Hematopoietic multipotent progenitor cell treated with erythropoietin and hydrocortisone succinate and interleukin-3 and kit ligand, for 17 days (in vitro differentiated cells): ENCODE data around the gene CFHR2.
"Not testable (repeated sequence)": the region's sequence is repeated elsewhere in the genome, so short reads cannot be mapped to it uniquely, and the experiment has no call there.

Experiments used
- DNase-seq: peaks from one replicate; pipeline ENCODE4 v3.0.0-alpha.2; 2015; ENCODE audit warnings: low spot score

Gene CFHR2

GRCh38 chr1:196943568-196943967 is at the start of gene CFHR2:
CFHR2 (plus strand) TSS chr1:196943738; CDS start chr1:196943881, 143 bp downstream.
- not testable (repeated sequence) for DNase-seq

GRCh38 chr1:196896355-196896754 is 47.2 kb upstream of the CFHR2 start:
- no peak for DNase-seq

- DNase-seq = no peak
Observed at GRCh38 chr1:196897158-196897828, 46.2 kb upstream of the CFHR2 start.

- DNase-seq = no peak
Observed at GRCh38 chr1:196902344-196902743, 41.2 kb upstream of the CFHR2 start.

- no peak for DNase-seq
Observed at GRCh38 chr1:196910215-196910614, 33.3 kb upstream of the CFHR2 start.

- DNase-seq = not testable (repeated sequence)
Observed at GRCh38 chr1:196912283-196912682, 31.3 kb upstream of the CFHR2 start.

GRCh38 chr1:196926839-196927238 is 16.7 kb upstream of the CFHR2 start:
- not testable (repeated sequence) for DNase-seq

DNA sequence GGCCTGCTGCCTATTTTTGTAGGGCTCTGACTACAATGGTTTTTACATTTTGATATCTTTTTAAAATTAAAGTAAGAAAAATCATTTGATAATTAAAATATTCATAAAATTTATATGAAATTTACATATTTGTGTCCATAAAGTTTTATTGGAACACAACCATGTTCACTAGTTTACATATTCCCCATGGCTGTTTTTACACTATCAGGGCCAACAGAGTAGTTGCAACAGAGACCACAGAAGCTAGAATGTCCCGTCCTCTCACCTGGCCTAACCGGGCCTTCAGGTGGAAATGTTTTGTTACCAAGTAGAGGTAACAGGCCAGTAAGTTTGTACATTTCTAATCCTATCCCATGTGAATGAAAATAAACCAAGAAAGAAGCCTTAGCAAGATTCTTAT is 10.7 kb upstream of the CFHR2 start:
- DNase-seq = not testable (repeated sequence)

- no peak for DNase-seq
Observed at GRCh38 chr1:196933531-196934189, 9.9 kb upstream of the CFHR2 start.

DNA sequence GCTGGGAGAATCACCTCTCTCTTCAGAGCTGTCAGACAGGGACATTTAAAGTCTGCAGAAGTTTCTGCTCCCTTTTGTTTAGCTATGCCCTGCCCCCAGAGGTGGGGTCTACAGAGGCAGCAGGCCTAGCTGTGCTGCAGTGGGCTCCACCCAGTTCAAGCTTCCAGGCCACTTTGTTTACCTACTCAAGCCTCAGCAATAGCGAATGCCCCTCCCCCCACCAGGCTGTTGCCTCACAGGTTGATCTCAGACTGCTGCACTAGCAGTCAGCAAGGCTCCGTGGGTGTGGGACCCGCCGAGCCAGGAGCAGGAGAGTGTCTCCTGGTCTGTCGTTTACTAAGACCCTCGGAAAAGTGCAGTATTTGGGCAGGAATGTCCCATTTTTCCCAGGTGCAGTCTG is 2.1 kb upstream of the CFHR2 start:
- DNase-seq = not testable (repeated sequence)

DNA sequence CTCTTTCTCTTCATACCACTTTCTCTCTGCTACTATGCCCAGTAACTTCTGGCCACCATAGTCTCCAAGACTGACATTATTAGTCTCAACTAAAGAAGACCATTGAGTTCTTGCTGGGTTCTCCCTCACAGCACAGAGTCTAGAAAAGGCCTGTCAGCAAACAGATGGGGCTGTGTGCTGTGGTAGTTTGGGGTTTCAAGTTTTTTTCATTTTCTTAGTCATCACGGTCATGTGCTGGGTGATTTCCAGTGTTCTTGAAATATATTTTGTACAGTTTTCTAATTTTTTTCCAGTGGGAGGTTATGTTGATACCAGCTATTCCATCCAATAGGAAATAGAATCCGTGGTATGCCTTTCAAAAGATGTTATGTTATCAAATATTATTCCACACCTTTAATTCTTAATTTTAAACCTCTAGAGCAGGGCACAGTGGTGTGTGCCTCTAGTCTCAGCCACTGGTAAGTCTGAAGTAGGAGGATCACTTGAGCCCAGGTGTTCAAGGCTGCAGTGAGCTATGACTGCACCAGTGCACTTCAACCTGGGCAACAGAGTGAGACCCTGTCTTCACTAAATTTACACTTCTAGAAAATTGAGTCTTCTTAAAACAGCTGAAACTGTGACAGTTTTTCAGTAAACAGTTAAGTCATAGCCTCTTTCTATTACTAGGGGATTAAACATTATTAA is 8.3 kb downstream of the CFHR2 start:
- no peak for DNase-seq

GRCh38 chr1:196954778-196955177 is 11.2 kb downstream of the CFHR2 start:
- DNase-seq = no peak

DNA sequence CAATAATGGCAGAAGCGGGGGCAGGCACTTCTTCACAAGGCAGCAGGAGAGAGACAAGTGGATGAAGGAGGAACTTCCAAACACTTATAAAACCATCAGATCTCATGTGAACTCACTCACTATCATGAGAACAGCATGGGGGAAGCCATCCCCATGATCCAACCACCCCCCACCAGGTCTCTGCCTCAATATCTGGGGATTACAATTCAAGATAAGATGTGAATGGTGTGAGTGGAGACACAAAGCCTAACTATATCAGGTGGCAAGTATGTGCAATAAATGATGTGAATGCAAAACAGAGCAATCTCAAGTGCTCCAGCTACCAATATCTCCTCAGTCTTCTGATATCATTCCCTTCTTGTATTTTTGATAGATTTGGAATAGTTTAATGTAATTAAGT is 12.4 kb downstream of the CFHR2 start:
- no peak for DNase-seq

- DNase-seq = no peak
Observed at GRCh38 chr1:196960854-196961253, 17.3 kb downstream of the CFHR2 start.

GRCh38 chr1:196970182-196970581 is 26.6 kb downstream of the CFHR2 start:
- no peak for DNase-seq

GRCh38 chr1:196976278-196976677 is 32.7 kb downstream of the CFHR2 start:
- no peak for DNase-seq

DNA sequence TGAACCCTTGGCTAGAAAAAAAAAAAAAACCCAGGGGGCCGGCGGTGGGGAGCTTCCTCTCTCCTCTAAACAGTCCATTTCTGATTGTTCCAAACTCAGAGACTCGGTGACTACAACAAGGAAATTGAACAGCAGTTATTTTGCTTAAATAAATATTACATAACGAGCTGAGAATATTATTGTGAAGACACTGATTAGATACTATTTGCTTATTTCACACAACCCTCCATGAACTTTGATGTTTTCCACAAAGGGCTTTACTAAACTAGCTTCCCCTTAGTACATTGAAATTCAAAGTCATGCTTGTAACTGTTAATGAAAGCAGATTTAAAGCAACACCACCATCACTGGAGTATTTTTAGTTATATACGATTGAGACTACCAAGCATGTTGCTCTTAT is 33.7 kb downstream of the CFHR2 start, which contains the start of gene CFHR5:
CFHR5 (plus strand) TSS at position 279 of the 400 bp plus-strand sequence; CDS start at position 388, 109 bp downstream.
- DNase-seq = no peak

DNA sequence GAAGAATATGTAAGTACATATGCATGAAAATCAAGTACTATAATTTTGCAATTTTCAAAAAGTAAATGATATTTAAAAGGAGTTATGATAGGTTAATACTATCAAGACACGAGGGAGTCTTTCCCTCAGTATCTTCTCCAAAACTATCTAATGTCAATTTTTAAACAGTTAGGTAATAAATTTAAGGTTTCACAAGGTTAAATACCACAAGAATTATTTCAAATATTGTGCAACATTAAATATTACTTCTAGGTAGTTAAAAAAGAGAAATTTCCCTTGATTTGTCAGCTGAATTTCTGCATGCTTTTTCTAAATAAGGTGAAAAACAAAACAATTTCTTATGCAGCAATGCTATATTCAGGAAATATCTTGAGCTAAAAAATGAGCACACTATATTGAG is 37.3 kb downstream of the CFHR2 start:
- no peak for DNase-seq

DNA sequence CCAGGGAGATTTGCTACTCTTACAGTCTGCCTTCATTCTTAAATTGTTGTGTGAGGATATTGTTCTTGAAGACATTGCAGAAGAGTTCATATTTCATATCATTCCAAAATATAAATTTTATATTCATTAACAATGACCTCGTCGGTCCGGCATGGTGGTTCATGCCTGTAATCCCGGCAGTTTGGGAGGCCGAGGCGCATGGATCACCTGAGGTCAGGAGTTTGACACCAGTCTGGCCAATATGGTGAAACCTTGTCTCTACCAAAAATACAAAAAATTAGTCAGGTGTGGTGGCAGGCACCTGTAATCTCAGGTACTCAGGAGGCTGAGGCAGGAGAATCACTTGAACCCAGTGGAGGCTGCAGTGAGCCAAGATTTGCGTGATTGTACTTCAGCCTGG is 38.7 kb downstream of the CFHR2 start:
- DNase-seq = not testable (repeated sequence)

DNA sequence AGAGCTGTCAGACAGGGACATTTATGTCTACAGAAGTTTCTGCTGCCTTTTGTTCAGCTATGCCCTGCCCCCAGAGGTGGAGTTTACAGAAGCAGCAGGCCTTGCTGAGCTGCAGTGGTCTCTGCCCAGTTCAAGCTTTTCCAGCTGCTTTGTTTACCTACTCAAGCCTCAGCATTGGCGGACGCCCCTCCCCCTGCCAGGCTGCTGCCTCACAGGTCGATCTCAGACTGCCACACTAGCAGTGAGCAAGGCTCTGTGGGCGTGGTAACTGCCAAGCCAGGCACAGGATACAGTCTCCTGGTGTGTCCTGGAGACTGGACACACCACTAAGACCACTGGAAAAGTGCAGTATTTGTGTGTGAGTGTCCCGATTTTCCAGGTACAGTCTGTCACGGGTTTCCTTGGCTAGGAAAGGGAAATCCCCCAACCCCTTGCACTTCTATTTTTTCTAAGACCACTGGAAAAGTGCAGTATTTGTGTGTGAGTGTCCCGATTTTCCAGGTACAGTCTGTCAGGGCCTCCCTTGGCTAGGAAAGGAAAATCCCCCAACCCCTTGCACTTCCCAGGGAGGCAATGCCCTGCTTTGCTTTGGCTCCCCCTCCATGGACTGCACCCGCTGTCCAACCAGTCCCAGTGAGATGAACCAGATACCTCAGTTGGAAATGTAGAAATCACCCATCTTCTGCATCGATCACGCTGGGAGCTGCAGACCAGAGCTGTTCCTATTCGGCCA is 48.5 kb downstream of the CFHR2 start:
- DNase-seq = not testable (repeated sequence)

- DNase-seq = no peak
Observed at GRCh38 chr1:196993916-196994315, 50.4 kb downstream of the CFHR2 start.

DNA sequence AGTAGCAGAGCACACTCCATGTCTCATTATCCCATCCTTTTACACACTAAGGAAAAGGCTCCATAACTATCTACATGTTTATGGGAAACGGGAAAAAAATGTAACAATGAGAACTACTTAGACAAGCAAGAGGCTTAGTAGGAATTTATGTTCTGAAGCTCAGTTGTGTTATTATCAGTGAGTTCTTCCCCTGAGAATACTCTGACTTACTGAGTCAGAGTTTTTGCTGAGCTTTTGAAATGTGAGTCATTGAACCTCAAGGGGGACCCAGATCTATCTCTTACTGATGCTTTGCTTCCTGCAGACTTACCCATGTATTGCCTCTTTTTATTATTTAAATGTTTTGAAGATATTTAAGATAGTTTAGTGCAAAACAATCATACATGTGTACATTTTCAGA is 53.9 kb downstream of the CFHR2 start:
- no peak for DNase-seq
